C1 segment of cervical spinal cord (tissue), 14 donors: ENCODE results near the gene MAPKAPK3.
A peak's percentile ranks its signal among the peaks of the same experiment; 100 is the strongest.

Source experiments
- DNase-seq, 14 donors: peaks; one replicate each; lab custom pipeline; 2025; lab: John Stamatoyannopoulos, UW

The MAPKAPK3 gene

GRCh38 chr3:50617096-50617791 is at the start of gene MAPKAPK3:
Gene MAPKAPK3 (plus strand): TSS chr3:50617151. CDS start chr3:50617566, 415 bp downstream.
- peak in 4 of 14 donors; percentile 50 to 69 (median 56) for DNase-seq

- DNase-seq: peak; percentile 63 to 89 (median 82)
These were observed 49.4 kb upstream of the MAPKAPK3 start, which contains the start of gene C3orf18 for GRCh38 chr3:50567386-50568167. Gene C3orf18 (minus strand): TSS chr3:50567747. CDS start chr3:50565699, 2,048 bp downstream.

GRCh38 chr3:50568947-50569749 is 47.8 kb upstream of the MAPKAPK3 start, which contains the start of gene HEMK1:
Gene HEMK1 (plus strand): TSS chr3:50569522. CDS start chr3:50571105, 1,583 bp downstream.
- DNase-seq: peak; percentile 84 to 99 (median 96)

- no peak for DNase-seq
These were observed 46.3 kb upstream of the MAPKAPK3 start for GRCh38 chr3:50570508-50571279.

GRCh38 chr3:50571486-50571885 is 45.5 kb upstream of the MAPKAPK3 start:
- DNase-seq: no peak

GRCh38 chr3:50572158-50572557 is 44.8 kb upstream of the MAPKAPK3 start:
- peak in 12 of 14 donors; percentile 11 to 77 (median 31) for DNase-seq

- no peak for DNase-seq
These were observed 44.1 kb upstream of the MAPKAPK3 start for GRCh38 chr3:50572801-50573371.

GRCh38 chr3:50573566-50574443 is 43.1 kb upstream of the MAPKAPK3 start:
- no peak for DNase-seq

GRCh38 chr3:50574444-50574831 is 42.5 kb upstream of the MAPKAPK3 start:
- no peak for DNase-seq

GRCh38 chr3:50575372-50575771 is 41.6 kb upstream of the MAPKAPK3 start:
- no peak for DNase-seq

GRCh38 chr3:50577348-50577747 is 39.6 kb upstream of the MAPKAPK3 start:
- DNase-seq: no peak

GRCh38 chr3:50580683-50581458 is 36.1 kb upstream of the MAPKAPK3 start:
- no peak for DNase-seq

- no peak for DNase-seq
These were observed 35.5 kb upstream of the MAPKAPK3 start for GRCh38 chr3:50581459-50581842.

- DNase-seq: no peak
These were observed 34.9 kb upstream of the MAPKAPK3 start for GRCh38 chr3:50582083-50582482.

- DNase-seq: peak in 8 of 14 donors; percentile 5 to 82 (median 26)
These were observed 33.1 kb upstream of the MAPKAPK3 start for GRCh38 chr3:50583897-50584296.

GRCh38 chr3:50584391-50584790 is 32.6 kb upstream of the MAPKAPK3 start:
- DNase-seq: no peak

GRCh38 chr3:50585919-50586762 is 30.8 kb upstream of the MAPKAPK3 start:
- no peak for DNase-seq

GRCh38 chr3:50586763-50587070 is 30.2 kb upstream of the MAPKAPK3 start:
- DNase-seq: no peak
